Upper lobe of left lung (tissue), 6 donors: ENCODE measurements around the gene NCBP2L. TPM values are rescaled to one million over a fixed set of nuclear protein-coding genes. Genes with fewer than 3 reads are reported as not detected.

Experiments
- ATAC-seq, 2 donors: fragments of 200-7000 bp; cut with Tn5 transposase; one replicate each; pipeline ENCODE4 v1.9.1; 2022; ENCODE audit warnings: mild to moderate bottlenecking in 2 of 2, moderate library complexity in 2 of 2; ENCODE audit not compliant: low FRiP score in 2 of 2
- DNase-seq, 2 donors: peaks; one replicate each; pipeline ENCODE4 v3.0.0-alpha.2; 2019 to 2020
- H3K27ac ChIP-seq, 4 donors: fragments of 200-600 bp; sonication (generic); one replicate each; pipeline ENCODE4 v1.5.1; 2016 to 2019
- H3K27me3 ChIP-seq, 4 donors: fragments of 200-600 bp; sonication (generic); one replicate each; pipeline ENCODE4 v1.5.1; 2017 to 2019
- H3K36me3 ChIP-seq, 4 donors: fragments of 200-600 bp; sonication (generic); one replicate each; pipeline ENCODE4 v1.5.1; 2016 to 2019
- H3K4me1 ChIP-seq, 4 donors: fragments of 200-600 bp; sonication (generic); one replicate each; pipeline ENCODE4 v1.5.1; 2018 to 2019
- H3K4me3 ChIP-seq, 4 donors: fragments of 200-600 bp; sonication (generic); one replicate each; pipeline ENCODE4 v1.5.1; 2017 to 2019; ENCODE audit warnings: mild to moderate bottlenecking in 2 of 4, moderate library complexity in 1 of 4
- H3K9me3 ChIP-seq, 4 donors: fragments of 200-600 bp; sonication (generic); one replicate each; pipeline ENCODE4 v1.5.1; 2018 to 2019
- EP300 ChIP-seq, 4 donors: sonication (generic); formaldehyde crosslinking; IDR thresholded peaks; one replicate each; pipeline ENCODE4 v1.5.1; 2017; ENCODE audit warnings: antibody characterized with exemption in 4 of 4, control low read depth in 2 of 4
- POLR2A ChIP-seq, 4 donors: fragments of 450-650 bp; IDR thresholded peaks; one replicate each; pipeline ENCODE4 v1.5.1; 2016 to 2017; ENCODE audit warnings: antibody characterized with exemption in 4 of 4, mild to moderate bottlenecking in 2 of 4
- POLR2AphosphoS5 ChIP-seq, 2 donors: sonication (generic); formaldehyde crosslinking; IDR thresholded peaks; one replicate each; pipeline ENCODE4 v1.5.1; 2017; ENCODE audit warnings: antibody characterized with exemption in 2 of 2
- WGBS, 2 donors: methylation state at CpG; one replicate each; pipeline ENCODE4 v1.1.5; 2017 to 2018; 5-methylcytosine and 5-hydroxymethylcytosine counted together
- total RNA-seq, 6 donors: library from RNA; depleted of rRNA in 4 of 6; stranded (reverse); fragments of >200 nt in 4 of 6; gene quantifications; one replicate each; pipeline versions ENCODE4 v1.1.0 to v1.2.1, GENCODE V29; 2016 to 2021
- TF ChIP-seq, protein P1 (sequence below), 6 experiments: fragments of 450-650 bp in 4 of 6; fragments of 200-600 bp in 2 of 6; sonication (generic) in 2 of 6; IDR thresholded peaks; one replicate each; pipeline ENCODE4 v1.5.1; 2016 to 2019; ENCODE audit warnings: antibody characterized with exemption in 6 of 6
- donor health status: DM: no; HTN: no; CAD: no; lungs with moderate emphysema.
- donor health status: DM: no; HTN: yes; CAD: no; lungs with severe emphysema.

Gene NCBP2L
- total RNA-seq, 6 donors from 2014 or later, result 0.13 to 2.0 (median 0.33) TPM; not detected in 3

- H3K36me3 ChIP-seq, result no peaks in the 10 kb centered on the region
- TF ChIP-seq POLR2AphosphoS5 (IDR thresholded peaks at IDR 0.05) (no peak), POLR2A (IDR thresholded peaks at IDR 0.05) (no peak), EP300 (IDR thresholded peaks at IDR 0.05) (no peak)
- TF ChIP-seq, protein P1, sequence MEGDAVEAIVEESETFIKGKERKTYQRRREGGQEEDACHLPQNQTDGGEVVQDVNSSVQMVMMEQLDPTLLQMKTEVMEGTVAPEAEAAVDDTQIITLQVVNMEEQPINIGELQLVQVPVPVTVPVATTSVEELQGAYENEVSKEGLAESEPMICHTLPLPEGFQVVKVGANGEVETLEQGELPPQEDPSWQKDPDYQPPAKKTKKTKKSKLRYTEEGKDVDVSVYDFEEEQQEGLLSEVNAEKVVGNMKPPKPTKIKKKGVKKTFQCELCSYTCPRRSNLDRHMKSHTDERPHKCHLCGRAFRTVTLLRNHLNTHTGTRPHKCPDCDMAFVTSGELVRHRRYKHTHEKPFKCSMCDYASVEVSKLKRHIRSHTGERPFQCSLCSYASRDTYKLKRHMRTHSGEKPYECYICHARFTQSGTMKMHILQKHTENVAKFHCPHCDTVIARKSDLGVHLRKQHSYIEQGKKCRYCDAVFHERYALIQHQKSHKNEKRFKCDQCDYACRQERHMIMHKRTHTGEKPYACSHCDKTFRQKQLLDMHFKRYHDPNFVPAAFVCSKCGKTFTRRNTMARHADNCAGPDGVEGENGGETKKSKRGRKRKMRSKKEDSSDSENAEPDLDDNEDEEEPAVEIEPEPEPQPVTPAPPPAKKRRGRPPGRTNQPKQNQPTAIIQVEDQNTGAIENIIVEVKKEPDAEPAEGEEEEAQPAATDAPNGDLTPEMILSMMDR (IDR thresholded peaks at IDR 0.05), result no peak
- H3K27ac ChIP-seq, result no peak overlapping the region
- H3K4me1 ChIP-seq, result peaks cover 0 to 3% (median 0%) of the 10 kb centered on the region in 4 donors
- H3K9me3 ChIP-seq, result no peaks in the 10 kb centered on the region
- H3K4me3 ChIP-seq, result no peak overlapping the region
- no peaks in the 10 kb centered on the region for H3K27me3 ChIP-seq
- WGBS, 2 donors, result 60 to 81% methylated on average over 1 to 8 of the region's 8 CpGs
- ATAC-seq, result peak; percentile 71 to 90
- no peak for DNase-seq
Measured at GRCh38 chrX:107766470-107767150, 10.9 kb upstream of the NCBP2L start.

GRCh38 chrX:107768051-107768450, 9.5 kb upstream of the NCBP2L start:
- Histone ChIP-seq H3K4me1 (peaks cover 0 to 3% (median 0%) of the 10 kb centered on the region in 4 donors), H3K27ac (no peak overlapping the region), H3K4me3 (no peak overlapping the region), H3K36me3 (no peaks in the 10 kb centered on the region), H3K9me3 (no peaks in the 10 kb centered on the region), H3K27me3 (no peaks in the 10 kb centered on the region)
- TF ChIP-seq POLR2A (IDR thresholded peaks at IDR 0.05), result no peak
- no peak for TF ChIP-seq EP300 (IDR thresholded peaks at IDR 0.05)
- no peak for TF ChIP-seq POLR2AphosphoS5 (IDR thresholded peaks at IDR 0.05)
- TF ChIP-seq, protein P1 (IDR thresholded peaks at IDR 0.05), result no peak
- ATAC-seq (no peak), DNase-seq (no peak)
- WGBS, 2 donors, result 70 to 87% methylated on average over 2 to 3 of the region's 3 CpGs

DNA sequence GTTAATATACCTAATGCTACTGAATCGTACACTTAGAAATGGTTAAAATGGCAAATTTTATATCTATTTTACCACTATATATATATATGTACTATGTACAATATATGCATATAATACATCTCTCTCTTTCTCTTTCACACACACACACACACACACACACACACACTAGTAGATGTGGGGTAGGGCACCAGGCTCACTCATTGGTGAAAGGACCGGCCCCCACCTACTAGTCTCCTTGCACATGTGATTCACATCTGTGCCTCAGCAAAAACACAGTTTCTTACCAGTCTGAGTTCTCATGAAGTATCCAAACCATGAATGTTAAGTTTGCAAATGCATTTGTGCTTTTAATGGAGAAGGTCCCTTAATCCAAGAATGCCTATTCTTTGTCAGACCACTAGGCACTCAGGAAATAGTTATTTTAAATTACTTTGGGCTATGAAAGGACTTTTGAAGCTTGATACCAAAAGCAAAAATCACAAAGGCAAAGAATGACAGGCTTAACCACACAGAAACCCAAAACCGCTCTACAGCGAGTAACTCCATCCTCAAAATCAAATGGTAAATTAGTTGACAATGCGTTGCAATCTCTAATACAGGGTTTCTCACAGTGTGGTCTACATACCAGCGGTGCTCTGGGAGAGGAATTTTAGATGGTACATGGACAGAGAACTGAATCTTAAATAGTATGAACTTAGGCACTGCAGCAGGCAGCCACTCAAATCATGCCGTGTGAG, 7.8 kb upstream of the NCBP2L start:
- Histone ChIP-seq H3K4me3 (no peak overlapping the region), H3K36me3 (no peaks in the 10 kb centered on the region), H3K27me3 (no peaks in the 10 kb centered on the region), H3K27ac (no peak overlapping the region), H3K9me3 (no peaks in the 10 kb centered on the region), H3K4me1 (peaks cover 0 to 3% (median 0%) of the 10 kb centered on the region in 4 donors)
- 86 to 98% methylated on average over 7 of the region's 7 CpGs for WGBS, 2 donors
- TF ChIP-seq, protein P1 (IDR thresholded peaks at IDR 0.05), result no peak
- TF ChIP-seq POLR2AphosphoS5 (IDR thresholded peaks at IDR 0.05), result no peak
- no peak for TF ChIP-seq POLR2A (IDR thresholded peaks at IDR 0.05)
- no peak for TF ChIP-seq EP300 (IDR thresholded peaks at IDR 0.05)
- DNase-seq (no peak), ATAC-seq (no peak)

GRCh38 chrX:107773206-107773605, 4.3 kb upstream of the NCBP2L start:
- DNase-seq, result no peak
- no peak overlapping the region for H3K27ac ChIP-seq

More at GRCh38 chrX:107773206-107773605, 4.3 kb upstream of the NCBP2L start:
- TF ChIP-seq POLR2A (IDR thresholded peaks at IDR 0.05) (no peak), EP300 (IDR thresholded peaks at IDR 0.05) (no peak), POLR2AphosphoS5 (IDR thresholded peaks at IDR 0.05) (no peak)
- TF ChIP-seq, protein P1 (IDR thresholded peaks at IDR 0.05), result no peak
- 53 to 60% methylated on average over 8 of the region's 8 CpGs for WGBS, 2 donors
- peaks cover 0 to 4% (median 0%) of the 10 kb centered on the region in 4 donors for H3K27me3 ChIP-seq
- no peak for ATAC-seq
- H3K9me3 ChIP-seq, result no peaks in the 10 kb centered on the region
- peaks cover 0 to 9% (median 3%) of the 10 kb centered on the region in 4 donors for H3K4me1 ChIP-seq
- no peaks in the 10 kb centered on the region for H3K36me3 ChIP-seq
- H3K4me3 ChIP-seq, result peak overlapping the region in 3 of 4 donors; percentile 45 to 64 (median 55)
